Subcutaneous abdominal adipose tissue (tissue), 5 donors: ENCODE measurements around the gene PMEPA1.

Source experiments
- H3K27ac ChIP-seq: one replicate; pipeline ENCODE4 v1.7.0; 2013; ENCODE audit warnings: low read depth, mild to moderate bottlenecking, inconsistent platforms, low read length, moderate library complexity
- H3K27me3 ChIP-seq, 5 donors: one replicate each; pipeline ENCODE4 v1.7.0; 2013; ENCODE audit warnings: low read length in 5 of 5, inconsistent platforms in 1 of 5; ENCODE audit not compliant: control insufficient read depth in 5 of 5, insufficient read depth in 4 of 5
- H3K36me3 ChIP-seq, 5 donors: one replicate each; pipeline ENCODE4 v1.7.0; 2013; ENCODE audit warnings: low read length in 5 of 5; ENCODE audit not compliant: control insufficient read depth in 5 of 5, insufficient read depth in 5 of 5
- H3K4me1 ChIP-seq, 5 donors: one replicate each; pipeline ENCODE4 v1.7.0; 2013; ENCODE audit warnings: low read length in 5 of 5, mild to moderate bottlenecking in 3 of 5, moderate library complexity in 1 of 5; ENCODE audit not compliant: control insufficient read depth in 5 of 5, insufficient read depth in 5 of 5
- H3K4me3 ChIP-seq, 5 donors: one replicate each; pipeline ENCODE4 v1.7.0; 2013; ENCODE audit warnings: low read length in 5 of 5, low read depth in 1 of 5
- H3K9ac ChIP-seq, 5 donors: one replicate each; pipeline ENCODE4 v1.7.0; 2013; ENCODE audit warnings: low read length in 5 of 5, mild to moderate bottlenecking in 4 of 5, moderate library complexity in 3 of 5
- H3K9me3 ChIP-seq, 5 donors: one replicate each; pipeline ENCODE4 v1.7.0; 2013; ENCODE audit warnings: low read length in 5 of 5; ENCODE audit not compliant: control insufficient read depth in 5 of 5
- donor health status: healthy.
- donor health status: healthy.
- donor health status: healthy.
- donor health status: healthy.
- donor health status: healthy.

Gene PMEPA1

DNA sequence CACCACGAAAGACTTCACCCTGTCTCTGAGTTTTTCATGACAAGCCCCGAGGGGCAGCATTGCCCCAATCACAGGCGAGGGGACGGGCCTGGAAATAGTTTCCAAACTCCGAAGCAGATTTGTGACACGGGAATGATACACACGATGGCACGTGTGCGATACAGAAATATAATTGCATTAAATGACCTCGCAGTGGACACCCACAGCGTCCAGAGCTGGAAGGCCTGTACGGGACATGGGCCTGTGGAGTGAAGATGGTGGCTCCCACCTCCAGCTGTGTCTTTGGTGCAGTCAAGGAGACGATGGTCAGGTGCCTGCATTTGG, 43.0 kb downstream of the PMEPA1 start:
- H3K9me3 ChIP-seq, result no peaks in the 10 kb centered on the region
- H3K4me1 ChIP-seq, result peaks cover 0 to 65% (median 38%) of the 10 kb centered on the region in 5 donors
- H3K9ac ChIP-seq, result no peak overlapping the region
- H3K36me3 ChIP-seq, result peaks cover 0 to 15% (median 6%) of the 10 kb centered on the region in 5 donors
- no peak overlapping the region for H3K4me3 ChIP-seq
- no peaks in the 10 kb centered on the region for H3K27me3 ChIP-seq
- no peak overlapping the region for H3K27ac ChIP-seq

- Histone ChIP-seq H3K36me3 (peaks cover 0 to 15% (median 6%) of the 10 kb centered on the region in 5 donors), H3K9ac (no peak overlapping the region), H3K27ac (no peak overlapping the region), H3K9me3 (no peaks in the 10 kb centered on the region), H3K4me1 (peaks cover 0 to 65% (median 40%) of the 10 kb centered on the region in 5 donors), H3K4me3 (no peak overlapping the region), H3K27me3 (no peaks in the 10 kb centered on the region)
Measured at GRCh38 chr20:57666106-57666833, 43.5 kb downstream of the PMEPA1 start.

- no peak overlapping the region for H3K4me3 ChIP-seq
- peaks cover 0 to 15% (median 6%) of the 10 kb centered on the region in 5 donors for H3K36me3 ChIP-seq
- no peaks in the 10 kb centered on the region for H3K27me3 ChIP-seq
- H3K4me1 ChIP-seq, result peaks cover 2 to 63% (median 46%) of the 10 kb centered on the region in 5 donors
- H3K9me3 ChIP-seq, result no peaks in the 10 kb centered on the region
- H3K9ac ChIP-seq, result no peak overlapping the region
- H3K27ac ChIP-seq, result no peak overlapping the region
Measured at GRCh38 chr20:57665589-57665971, 44.2 kb downstream of the PMEPA1 start.

GRCh38 chr20:57664924-57665588, 44.8 kb downstream of the PMEPA1 start:
- Histone ChIP-seq H3K9ac (no peak overlapping the region), H3K4me1 (peaks cover 2 to 58% (median 42%) of the 10 kb centered on the region in 5 donors), H3K27ac (no peak overlapping the region), H3K36me3 (peaks cover 0 to 15% (median 6%) of the 10 kb centered on the region in 5 donors), H3K4me3 (no peak overlapping the region), H3K9me3 (no peaks in the 10 kb centered on the region), H3K27me3 (no peaks in the 10 kb centered on the region)

- Histone ChIP-seq H3K9ac (peak overlapping the region in 1 of 5 donors; percentile 41), H3K9me3 (no peaks in the 10 kb centered on the region), H3K27ac (no peak overlapping the region), H3K27me3 (no peaks in the 10 kb centered on the region), H3K36me3 (peaks cover 0 to 18% (median 12%) of the 10 kb centered on the region in 5 donors), H3K4me1 (peaks cover 2 to 56% (median 40%) of the 10 kb centered on the region in 5 donors), H3K4me3 (no peak overlapping the region)
Measured at GRCh38 chr20:57664476-57664875, 45.3 kb downstream of the PMEPA1 start.

DNA sequence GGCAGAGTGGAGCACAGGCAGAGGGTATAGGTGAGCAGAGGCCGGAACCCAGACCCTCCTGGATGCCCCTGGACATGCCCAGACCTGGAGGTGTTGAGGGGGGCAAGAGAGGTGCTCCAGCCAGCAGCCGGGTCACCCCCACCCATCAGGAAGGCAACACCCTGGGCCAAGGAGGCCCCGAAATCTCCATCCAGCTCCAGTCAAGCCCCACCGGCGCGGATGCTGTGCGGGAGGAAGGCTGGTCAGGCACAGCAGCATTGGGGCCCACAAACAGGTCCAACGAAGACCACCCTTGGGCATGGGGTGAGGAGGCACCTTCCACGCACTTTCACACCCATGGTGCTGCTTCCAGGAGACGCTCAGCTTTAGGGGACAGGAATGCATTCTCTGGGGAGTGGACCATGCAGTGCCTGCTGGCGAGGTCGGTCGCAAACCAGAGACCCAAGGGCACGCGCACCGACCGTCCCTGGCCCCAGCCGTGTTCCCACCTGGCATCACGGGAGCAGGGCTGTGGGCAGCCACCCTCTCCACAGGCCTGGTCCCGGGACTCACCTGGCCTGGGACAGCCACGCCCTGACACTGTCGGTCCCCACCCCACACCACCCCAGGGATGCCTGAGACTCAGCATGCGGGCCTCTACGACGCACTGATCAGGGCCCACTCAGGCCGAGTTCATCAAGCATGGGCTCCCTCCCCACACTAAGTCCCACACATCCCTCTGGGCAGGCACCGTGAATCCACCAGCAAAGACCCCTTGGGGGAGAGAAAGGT, 45.9 kb downstream of the PMEPA1 start:
- H3K4me1 ChIP-seq, result peaks cover 2 to 53% (median 39%) of the 10 kb centered on the region in 5 donors
- H3K27ac ChIP-seq, result no peak overlapping the region
- peak overlapping the region in 1 of 5 donors; percentile 41 for H3K9ac ChIP-seq
- H3K27me3 ChIP-seq, result no peaks in the 10 kb centered on the region
- no peak overlapping the region for H3K4me3 ChIP-seq
- no peaks in the 10 kb centered on the region for H3K9me3 ChIP-seq
- H3K36me3 ChIP-seq, result peaks cover 0 to 24% (median 18%) of the 10 kb centered on the region in 5 donors

DNA sequence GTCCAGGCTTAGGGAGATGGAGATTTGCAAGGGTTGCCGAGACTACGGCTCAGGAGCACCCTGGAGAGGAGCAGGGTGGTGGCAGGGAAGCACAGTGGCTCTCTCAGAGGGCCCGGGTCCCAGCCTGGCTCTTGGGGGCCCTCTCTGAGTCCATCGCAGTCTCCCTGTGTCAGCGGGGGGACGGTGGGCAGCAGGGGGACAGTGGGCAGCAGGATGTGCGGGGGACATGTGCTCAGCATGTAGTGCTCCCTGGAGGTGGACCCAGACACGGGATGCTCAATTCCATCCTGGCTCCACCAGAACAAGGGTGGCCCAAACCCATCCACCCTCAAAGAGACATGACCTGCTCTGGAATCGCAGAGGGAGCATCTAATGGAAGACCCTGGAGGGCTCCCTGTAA, 46.6 kb downstream of the PMEPA1 start:
- H3K9ac ChIP-seq, result no peak overlapping the region
- peaks cover 2 to 47% (median 32%) of the 10 kb centered on the region in 5 donors for H3K4me1 ChIP-seq
- no peaks in the 10 kb centered on the region for H3K9me3 ChIP-seq
- no peaks in the 10 kb centered on the region for H3K27me3 ChIP-seq
- H3K4me3 ChIP-seq, result no peak overlapping the region
- H3K36me3 ChIP-seq, result peaks cover 0 to 29% (median 24%) of the 10 kb centered on the region in 5 donors
- no peak overlapping the region for H3K27ac ChIP-seq

GRCh38 chr20:57662456-57663240, 47.2 kb downstream of the PMEPA1 start:
- no peak overlapping the region for H3K4me3 ChIP-seq
- peaks cover 0 to 33% (median 29%) of the 10 kb centered on the region in 5 donors for H3K36me3 ChIP-seq
- H3K9ac ChIP-seq, result peak overlapping the region in 1 of 5 donors; percentile 2
- H3K27me3 ChIP-seq, result no peaks in the 10 kb centered on the region
- H3K27ac ChIP-seq, result no peak overlapping the region
- H3K9me3 ChIP-seq, result no peaks in the 10 kb centered on the region
- peaks cover 2 to 42% (median 28%) of the 10 kb centered on the region in 5 donors for H3K4me1 ChIP-seq

DNA sequence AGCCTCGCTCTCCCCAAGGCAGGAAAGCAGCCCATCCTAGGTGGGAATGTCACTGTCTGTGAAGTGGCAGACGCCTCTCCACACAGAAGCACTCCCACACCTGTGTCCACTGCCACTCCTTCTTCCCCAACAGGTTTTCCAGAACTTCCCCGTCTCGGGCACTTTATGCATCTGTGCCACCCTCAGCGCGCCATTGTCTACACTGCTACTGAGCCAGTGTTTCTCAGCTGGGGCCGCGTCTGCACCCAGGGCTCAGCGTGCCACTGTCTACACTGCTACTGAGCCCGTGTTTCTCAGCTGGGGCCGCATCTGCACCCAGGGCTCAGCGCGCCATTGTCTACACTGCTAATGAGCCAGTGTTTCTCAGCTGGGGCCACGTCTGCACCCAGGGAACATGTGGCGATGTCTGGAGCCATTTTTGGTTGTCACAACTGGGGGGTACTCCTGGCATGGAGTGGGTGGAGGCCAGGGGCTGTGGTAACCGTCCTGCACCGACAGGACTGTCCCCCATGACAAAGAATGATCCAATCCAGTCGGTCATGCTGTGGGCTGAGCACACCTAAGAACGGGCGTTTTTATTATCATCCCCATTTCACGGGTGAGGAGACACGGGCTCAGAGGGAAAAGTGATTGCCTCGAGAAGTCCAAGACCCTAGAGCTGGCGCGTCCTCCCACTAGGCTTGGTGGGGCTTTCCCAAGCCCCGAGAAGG, 47.9 kb downstream of the PMEPA1 start:
- H3K4me3 ChIP-seq, result no peak overlapping the region

More for the DNA sequence above, 47.9 kb downstream of the PMEPA1 start:
- H3K9me3 ChIP-seq, result no peaks in the 10 kb centered on the region
- no peak overlapping the region for H3K27ac ChIP-seq
- peaks cover 0 to 40% (median 37%) of the 10 kb centered on the region in 5 donors for H3K36me3 ChIP-seq
- peaks cover 2 to 37% (median 26%) of the 10 kb centered on the region in 5 donors for H3K4me1 ChIP-seq
- H3K27me3 ChIP-seq, result no peaks in the 10 kb centered on the region
- H3K9ac ChIP-seq, result peak overlapping the region in 1 of 5 donors; percentile 2
